Measurements from ENCODE around the gene SPDYE6.
"Not testable (repeated sequence)": the region's sequence is repeated elsewhere in the genome, so short reads cannot be mapped to it uniquely, and the experiment has no call there.

The SPDYE6 gene

DNA sequence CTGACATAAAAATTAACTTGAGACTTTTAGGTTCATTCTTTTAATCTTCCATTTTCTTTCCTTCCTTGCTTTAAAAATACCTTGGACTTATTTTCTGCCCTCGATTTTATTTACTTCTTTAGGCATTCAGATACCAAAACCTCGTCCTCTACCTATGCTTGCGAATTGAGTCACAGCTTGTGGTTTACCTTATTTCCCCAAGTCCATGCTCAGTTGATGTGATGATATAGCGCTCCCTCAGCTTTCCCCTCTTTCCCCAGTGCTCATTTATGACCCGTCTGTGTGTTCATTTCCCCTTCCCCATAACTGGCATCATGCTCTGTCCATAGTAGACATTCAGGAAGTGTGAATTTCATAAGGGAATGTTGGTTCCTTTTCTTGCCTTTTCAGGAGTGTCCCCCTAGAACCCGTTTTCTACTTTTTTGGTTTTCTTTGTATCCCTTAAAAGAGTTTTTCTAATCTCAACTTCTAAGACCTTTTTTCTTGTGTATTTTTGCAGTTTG lies 20.8 kb upstream of the SPDYE6 start:
- Histone ChIP-seq H3K36me3 (ENCODE audit: low read depth) (peaks cover 38% of the 10 kb centered on the region), H3K9me3 (ENCODE audit: severe bottlenecking) (no peaks in the 10 kb centered on the region)
- no peak for ATAC-seq (ENCODE audit: low read depth)

DNA sequence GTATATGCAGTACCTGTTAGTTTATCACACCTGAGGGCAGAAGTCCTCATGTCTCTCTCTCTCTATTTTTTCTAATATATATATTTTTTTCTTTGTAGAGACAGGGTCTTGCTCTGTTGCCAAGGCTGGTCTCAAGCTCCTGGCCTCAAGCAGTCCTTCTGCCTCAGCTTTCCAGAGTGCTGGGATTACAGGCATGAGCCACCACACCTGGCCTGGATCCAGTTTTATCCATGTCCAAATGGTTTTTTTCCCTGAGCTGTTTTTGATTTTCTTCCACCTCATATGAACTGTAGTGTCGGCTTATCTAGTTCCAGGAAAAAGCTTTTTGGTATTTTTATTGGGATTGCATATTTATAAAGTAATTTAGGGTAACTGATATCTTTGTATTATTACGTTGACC lies 16.6 kb upstream of the SPDYE6 start:
- peaks cover 26% of the 10 kb centered on the region for H3K36me3 ChIP-seq (ENCODE audit: low read depth)
- not testable (repeated sequence) for ATAC-seq (ENCODE audit: low read depth); H3K9me3 ChIP-seq (ENCODE audit: severe bottlenecking); DNase-seq (ENCODE audit: low spot score); H3K27ac ChIP-seq (ENCODE audit: poor library complexity, severe bottlenecking); H3K4me3 ChIP-seq (ENCODE audit: severe bottlenecking); H3K27me3 ChIP-seq (ENCODE audit: insufficient read depth, poor library complexity, severe bottlenecking); H3K4me1 ChIP-seq (ENCODE audit: insufficient read depth, poor library complexity, severe bottlenecking)

More for the DNA sequence above, 20.8 kb upstream of the SPDYE6 start:
- TF ChIP-seq, protein P1, sequence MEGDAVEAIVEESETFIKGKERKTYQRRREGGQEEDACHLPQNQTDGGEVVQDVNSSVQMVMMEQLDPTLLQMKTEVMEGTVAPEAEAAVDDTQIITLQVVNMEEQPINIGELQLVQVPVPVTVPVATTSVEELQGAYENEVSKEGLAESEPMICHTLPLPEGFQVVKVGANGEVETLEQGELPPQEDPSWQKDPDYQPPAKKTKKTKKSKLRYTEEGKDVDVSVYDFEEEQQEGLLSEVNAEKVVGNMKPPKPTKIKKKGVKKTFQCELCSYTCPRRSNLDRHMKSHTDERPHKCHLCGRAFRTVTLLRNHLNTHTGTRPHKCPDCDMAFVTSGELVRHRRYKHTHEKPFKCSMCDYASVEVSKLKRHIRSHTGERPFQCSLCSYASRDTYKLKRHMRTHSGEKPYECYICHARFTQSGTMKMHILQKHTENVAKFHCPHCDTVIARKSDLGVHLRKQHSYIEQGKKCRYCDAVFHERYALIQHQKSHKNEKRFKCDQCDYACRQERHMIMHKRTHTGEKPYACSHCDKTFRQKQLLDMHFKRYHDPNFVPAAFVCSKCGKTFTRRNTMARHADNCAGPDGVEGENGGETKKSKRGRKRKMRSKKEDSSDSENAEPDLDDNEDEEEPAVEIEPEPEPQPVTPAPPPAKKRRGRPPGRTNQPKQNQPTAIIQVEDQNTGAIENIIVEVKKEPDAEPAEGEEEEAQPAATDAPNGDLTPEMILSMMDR (IDR thresholded peaks at IDR 0.05; ENCODE audit: poor library complexity, severe bottlenecking), result no peak
- H3K4me1 ChIP-seq (ENCODE audit: insufficient read depth, poor library complexity, severe bottlenecking), result no peaks in the 10 kb centered on the region
- no peaks in the 10 kb centered on the region for H3K27me3 ChIP-seq (ENCODE audit: insufficient read depth, poor library complexity, severe bottlenecking)
- no peak overlapping the region for H3K4me3 ChIP-seq (ENCODE audit: severe bottlenecking)
- no peak overlapping the region for H3K27ac ChIP-seq (ENCODE audit: poor library complexity, severe bottlenecking)
- no peak for DNase-seq (ENCODE audit: low spot score)

DNA sequence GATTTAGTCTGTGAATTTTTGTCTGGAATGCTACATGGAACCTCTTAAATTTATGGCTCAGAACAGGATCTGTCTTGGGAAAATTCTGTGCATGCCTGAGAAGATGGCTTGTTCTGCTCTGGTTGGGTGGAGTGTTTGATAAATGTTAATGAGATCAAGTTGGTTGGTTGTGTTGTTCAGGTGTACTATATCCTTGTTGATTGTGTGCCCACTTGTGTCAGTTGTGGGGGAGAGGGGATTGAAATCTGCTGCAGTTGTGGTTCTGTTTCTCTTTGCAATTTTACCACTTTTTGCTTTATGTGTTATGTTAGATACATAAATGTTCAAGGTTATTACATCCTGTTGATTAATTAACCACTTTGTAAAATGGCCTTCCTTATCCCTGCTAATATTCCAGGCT lies 13.8 kb upstream of the SPDYE6 start:
- not testable (repeated sequence) for H3K9me3 ChIP-seq (ENCODE audit: severe bottlenecking); H3K27ac ChIP-seq (ENCODE audit: poor library complexity, severe bottlenecking); H3K27me3 ChIP-seq (ENCODE audit: insufficient read depth, poor library complexity, severe bottlenecking); H3K4me1 ChIP-seq (ENCODE audit: insufficient read depth, poor library complexity, severe bottlenecking); H3K4me3 ChIP-seq (ENCODE audit: severe bottlenecking); ATAC-seq (ENCODE audit: low read depth); DNase-seq (ENCODE audit: low spot score)
- peaks cover 21% of the 10 kb centered on the region for H3K36me3 ChIP-seq (ENCODE audit: low read depth)

DNA sequence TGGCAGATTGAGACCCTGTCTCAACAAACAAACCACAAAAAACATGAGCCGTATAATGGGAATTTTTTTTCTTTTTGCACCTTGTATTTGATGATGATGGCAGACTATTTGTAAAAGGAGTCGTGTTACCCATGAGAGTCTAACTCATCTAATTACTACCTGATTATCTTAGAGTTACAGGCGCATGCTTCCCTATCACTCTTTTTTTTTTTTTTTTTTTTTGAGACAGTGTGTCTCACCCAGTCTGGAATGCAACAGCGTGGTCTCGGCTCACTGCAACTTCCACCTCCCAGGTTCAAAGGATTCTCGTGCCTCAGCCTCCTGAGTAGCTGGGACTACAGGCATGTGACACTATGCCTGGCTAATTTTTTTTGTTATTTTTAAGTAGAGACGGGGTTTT lies 9.1 kb upstream of the SPDYE6 start:
- not testable (repeated sequence) for H3K4me1 ChIP-seq (ENCODE audit: insufficient read depth, poor library complexity, severe bottlenecking); H3K4me3 ChIP-seq (ENCODE audit: severe bottlenecking); ATAC-seq (ENCODE audit: low read depth); DNase-seq (ENCODE audit: low spot score); H3K27ac ChIP-seq (ENCODE audit: poor library complexity, severe bottlenecking); H3K36me3 ChIP-seq (ENCODE audit: low read depth); H3K27me3 ChIP-seq (ENCODE audit: insufficient read depth, poor library complexity, severe bottlenecking); H3K9me3 ChIP-seq (ENCODE audit: severe bottlenecking)

DNA sequence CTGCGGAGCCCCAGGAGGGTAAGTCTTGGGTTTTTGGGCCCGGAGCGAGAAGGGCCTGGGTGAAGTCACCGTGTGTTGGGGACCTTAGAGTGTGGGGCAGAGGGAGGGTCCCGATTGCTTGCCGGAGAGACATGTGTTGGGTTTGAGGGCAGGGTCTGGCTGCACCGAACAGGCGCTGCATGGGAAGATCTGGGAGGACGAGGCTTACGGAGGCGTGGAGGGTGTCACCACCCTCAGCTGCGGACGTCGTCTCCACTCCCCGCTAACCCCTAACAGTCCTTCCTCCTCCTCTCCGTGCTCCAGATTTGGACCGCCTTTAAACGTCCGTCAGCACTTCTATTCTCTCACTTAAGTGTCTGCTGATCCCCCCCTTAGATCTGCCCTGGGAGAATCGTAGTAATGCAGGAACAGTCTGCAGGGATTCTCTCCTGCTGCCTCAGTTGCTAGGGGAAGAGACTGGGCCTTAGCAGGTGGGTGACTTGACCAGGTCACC lies 8.2 kb upstream of the SPDYE6 start:
- not testable (repeated sequence) for ATAC-seq (ENCODE audit: low read depth); H3K27me3 ChIP-seq (ENCODE audit: insufficient read depth, poor library complexity, severe bottlenecking); H3K36me3 ChIP-seq (ENCODE audit: low read depth); H3K9me3 ChIP-seq (ENCODE audit: severe bottlenecking); H3K4me1 ChIP-seq (ENCODE audit: insufficient read depth, poor library complexity, severe bottlenecking); DNase-seq (ENCODE audit: low spot score)
- Histone ChIP-seq H3K4me3 (ENCODE audit: severe bottlenecking) (peak overlapping the region; percentile 54), H3K27ac (ENCODE audit: poor library complexity, severe bottlenecking) (peak overlapping the region; percentile 54)

DNA sequence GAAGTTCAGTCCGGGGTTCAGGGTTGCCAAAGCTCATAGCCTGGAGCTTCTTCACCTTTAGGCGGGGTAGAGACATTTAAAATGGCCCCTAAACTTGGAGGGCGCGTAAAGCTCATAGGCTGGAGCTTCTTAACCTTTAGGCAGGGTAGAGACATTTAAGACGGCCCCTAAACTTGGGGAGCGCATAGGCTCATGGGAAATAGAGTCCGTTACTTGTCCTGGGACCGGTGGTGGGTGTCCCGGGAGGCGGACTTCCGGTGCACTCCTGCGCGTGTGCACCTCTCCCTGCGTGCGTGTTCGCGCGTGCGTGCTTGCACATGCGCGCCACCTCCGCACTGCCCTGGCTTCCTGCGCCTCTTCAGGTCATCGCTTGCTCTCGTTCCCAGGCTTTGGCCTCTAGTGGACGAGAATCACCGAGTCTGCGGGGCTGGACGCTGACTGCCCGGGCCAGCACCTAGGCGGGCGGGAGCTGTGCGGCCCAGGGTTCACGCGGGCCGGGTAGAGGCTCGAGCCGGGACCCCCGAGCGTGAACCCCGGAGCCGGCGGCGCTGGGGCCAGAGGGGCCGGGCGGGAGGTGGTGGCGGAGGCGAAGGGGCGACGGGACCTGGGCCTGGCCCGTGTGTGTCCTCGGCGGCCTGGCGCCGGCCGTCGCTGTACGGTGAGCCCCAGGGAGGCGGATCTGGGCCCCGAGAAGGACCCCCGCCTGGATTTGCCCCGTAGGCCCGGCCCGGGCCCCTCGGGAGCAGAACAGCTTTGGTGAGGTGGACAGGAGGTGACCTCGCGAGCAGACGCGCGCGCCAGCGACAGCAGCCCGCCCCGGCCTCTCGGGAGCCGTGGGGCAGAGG lies 7.5 kb upstream of the SPDYE6 start:
- peak; percentile 99 for ATAC-seq (ENCODE audit: low read depth)
- peak overlapping the region; percentile 54 for H3K4me3 ChIP-seq (ENCODE audit: severe bottlenecking)
- H3K27ac ChIP-seq (ENCODE audit: poor library complexity, severe bottlenecking), result peak overlapping the region; percentile 54
- peak; percentile 97 for DNase-seq (ENCODE audit: low spot score)
- H3K4me1 ChIP-seq (ENCODE audit: insufficient read depth, poor library complexity, severe bottlenecking); H3K27me3 ChIP-seq (ENCODE audit: insufficient read depth, poor library complexity, severe bottlenecking); H3K36me3 ChIP-seq (ENCODE audit: low read depth); H3K9me3 ChIP-seq (ENCODE audit: severe bottlenecking): not testable (repeated sequence)

DNA sequence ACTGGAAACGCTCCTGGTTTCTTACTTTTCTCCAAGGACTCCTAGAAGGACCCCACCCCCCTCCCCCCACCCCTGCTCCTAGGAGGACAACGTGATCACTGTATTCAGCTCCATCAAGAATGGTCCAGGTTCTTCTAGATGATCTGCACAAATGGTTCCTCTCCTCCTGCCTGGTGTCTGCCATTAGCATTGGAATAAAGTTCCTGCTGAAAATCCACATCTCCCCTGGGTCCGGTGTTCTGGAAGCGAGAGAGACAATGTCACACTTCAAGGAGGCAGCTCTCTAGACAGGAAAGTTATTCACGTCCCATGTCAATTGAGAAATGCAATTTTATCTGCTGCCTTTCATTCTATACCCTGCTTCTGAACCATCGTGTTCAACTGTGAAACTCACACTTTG lies 9.3 kb downstream of the SPDYE6 start:
- DNase-seq (ENCODE audit: low spot score); H3K27ac ChIP-seq (ENCODE audit: poor library complexity, severe bottlenecking); H3K27me3 ChIP-seq (ENCODE audit: insufficient read depth, poor library complexity, severe bottlenecking); ATAC-seq (ENCODE audit: low read depth); H3K9me3 ChIP-seq (ENCODE audit: severe bottlenecking); H3K4me1 ChIP-seq (ENCODE audit: insufficient read depth, poor library complexity, severe bottlenecking); H3K36me3 ChIP-seq (ENCODE audit: low read depth); H3K4me3 ChIP-seq (ENCODE audit: severe bottlenecking): not testable (repeated sequence)

DNA sequence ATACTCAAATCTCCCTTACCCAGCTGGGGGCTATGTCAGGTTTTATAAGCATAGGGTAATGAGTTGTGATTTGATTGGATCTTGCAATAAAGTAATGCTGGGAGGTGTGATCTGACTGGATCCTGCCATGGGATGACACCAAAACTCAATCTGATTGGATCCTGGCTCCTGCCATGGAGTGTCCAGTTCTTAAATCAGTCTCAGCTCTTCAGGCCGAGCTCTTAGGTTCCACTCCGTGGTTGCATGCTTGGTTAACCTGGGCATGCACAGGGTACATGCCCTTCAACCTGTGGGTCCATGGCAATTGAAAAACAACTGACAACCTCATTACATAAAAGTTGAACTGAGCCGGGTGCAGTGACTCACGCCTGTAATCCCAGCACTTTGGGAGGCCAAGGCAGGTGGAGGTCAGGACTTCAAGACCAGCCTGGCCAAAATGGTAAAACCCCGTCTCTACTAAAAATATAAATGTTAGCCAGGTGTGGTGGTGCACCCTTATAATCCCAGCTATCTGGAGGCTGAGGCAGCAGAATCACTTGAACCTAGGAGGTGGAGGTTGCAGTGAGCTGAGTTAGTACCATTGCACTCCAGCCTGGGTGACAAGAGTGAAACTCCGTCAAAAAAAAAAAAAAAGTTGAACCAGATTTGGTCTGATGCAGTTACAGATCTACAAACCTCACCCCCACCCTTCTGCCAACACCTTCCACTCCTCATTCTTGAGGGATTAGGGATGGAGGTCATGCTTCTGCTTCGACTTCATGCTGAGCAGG lies 15.5 kb downstream of the SPDYE6 start:
- H3K9me3 ChIP-seq (ENCODE audit: severe bottlenecking); ATAC-seq (ENCODE audit: low read depth); H3K27ac ChIP-seq (ENCODE audit: poor library complexity, severe bottlenecking); H3K4me1 ChIP-seq (ENCODE audit: insufficient read depth, poor library complexity, severe bottlenecking); H3K27me3 ChIP-seq (ENCODE audit: insufficient read depth, poor library complexity, severe bottlenecking); H3K36me3 ChIP-seq (ENCODE audit: low read depth); DNase-seq (ENCODE audit: low spot score); H3K4me3 ChIP-seq (ENCODE audit: severe bottlenecking): not testable (repeated sequence)

DNA sequence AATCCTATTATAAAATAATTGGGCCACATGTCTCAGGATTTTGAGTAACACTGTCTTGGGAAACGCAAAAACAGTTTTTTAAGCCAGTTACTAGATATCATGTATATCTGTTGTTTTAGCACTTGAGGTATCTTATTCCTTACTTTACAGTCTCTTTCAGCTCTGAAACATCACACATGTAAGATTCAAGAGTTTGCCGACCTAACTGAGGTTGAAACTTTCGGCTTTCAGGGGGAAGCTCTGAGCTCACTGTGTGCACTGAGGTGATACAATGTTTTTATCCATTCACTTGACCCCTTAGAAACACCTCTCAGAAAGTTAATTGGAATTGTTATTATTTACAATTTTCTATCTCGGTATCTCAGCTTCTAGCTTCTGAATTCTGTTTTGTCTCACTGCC lies 18.8 kb downstream of the SPDYE6 start:
- H3K36me3 ChIP-seq (ENCODE audit: low read depth); DNase-seq (ENCODE audit: low spot score); H3K9me3 ChIP-seq (ENCODE audit: severe bottlenecking); H3K4me1 ChIP-seq (ENCODE audit: insufficient read depth, poor library complexity, severe bottlenecking); H3K27me3 ChIP-seq (ENCODE audit: insufficient read depth, poor library complexity, severe bottlenecking); H3K27ac ChIP-seq (ENCODE audit: poor library complexity, severe bottlenecking); ATAC-seq (ENCODE audit: low read depth); H3K4me3 ChIP-seq (ENCODE audit: severe bottlenecking): not testable (repeated sequence)

DNA sequence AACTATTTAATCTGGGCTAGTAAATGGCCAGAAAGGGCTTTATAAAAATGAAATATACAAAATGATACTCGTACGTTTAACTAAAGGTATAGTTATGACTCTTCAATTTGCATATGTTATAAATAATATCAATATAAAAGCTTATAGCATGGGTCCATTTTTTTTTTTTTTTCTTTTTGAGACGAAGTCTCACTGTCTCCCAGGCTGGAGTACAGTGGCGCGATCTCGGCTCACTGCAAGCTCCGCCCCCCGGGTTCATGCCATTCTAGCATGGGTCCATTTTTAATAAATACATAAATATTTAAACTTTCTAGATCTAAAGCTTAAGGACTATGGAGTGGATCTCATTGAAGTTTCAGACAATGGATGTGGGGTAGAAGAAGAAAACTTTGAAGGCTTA lies 19.2 kb downstream of the SPDYE6 start:
- not testable (repeated sequence) for ATAC-seq (ENCODE audit: low read depth); H3K27me3 ChIP-seq (ENCODE audit: insufficient read depth, poor library complexity, severe bottlenecking); H3K4me1 ChIP-seq (ENCODE audit: insufficient read depth, poor library complexity, severe bottlenecking); DNase-seq (ENCODE audit: low spot score); H3K36me3 ChIP-seq (ENCODE audit: low read depth); H3K9me3 ChIP-seq (ENCODE audit: severe bottlenecking); H3K4me3 ChIP-seq (ENCODE audit: severe bottlenecking); H3K27ac ChIP-seq (ENCODE audit: poor library complexity, severe bottlenecking)
